Thyroid gland (tissue), 4 donors: Measurements from ENCODE around the gene CFAP58.

ENCODE experiments used
- POLR2A ChIP-seq, 2 donors: fragments of 450-650 bp; IDR thresholded peaks; one replicate each; pipeline ENCODE4 v1.6.1; 2017; ENCODE audit warnings: antibody characterized with exemption in 2 of 2, mild to moderate bottlenecking in 2 of 2, moderate library complexity in 1 of 2
- TF ChIP-seq, protein P1 (sequence below), 6 experiments: fragments of 200-600 bp in 3 of 6; fragments of 450-650 bp in 3 of 6; sonication (generic) in 3 of 6; IDR thresholded peaks; one replicate each; pipeline ENCODE4 v1.5.1; 2016 to 2019; ENCODE audit warnings: antibody characterized with exemption in 6 of 6, mild to moderate bottlenecking in 2 of 6, inconsistent platforms in 1 of 6, moderate library complexity in 1 of 6

DNA sequence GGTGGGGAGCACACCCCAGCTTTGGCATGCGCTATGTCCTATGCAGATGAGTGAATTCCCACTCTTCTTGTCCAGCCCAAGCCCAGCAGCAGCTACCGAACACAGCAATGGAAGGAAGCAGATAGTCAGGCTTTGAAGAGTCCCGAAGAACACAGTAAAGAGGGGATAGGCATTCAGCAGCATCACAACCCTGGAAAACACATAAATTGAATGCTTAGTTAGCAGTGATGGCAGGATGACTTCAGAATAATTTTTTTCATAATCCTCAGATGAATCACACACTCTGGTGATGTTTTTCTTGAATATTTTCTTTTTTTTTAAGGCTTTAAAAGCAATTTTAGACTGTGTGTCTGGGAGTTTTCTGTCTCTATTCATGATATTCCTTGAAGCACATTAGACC lies 95.8 kb downstream of the CFAP58 start:
- TF ChIP-seq, protein P1, sequence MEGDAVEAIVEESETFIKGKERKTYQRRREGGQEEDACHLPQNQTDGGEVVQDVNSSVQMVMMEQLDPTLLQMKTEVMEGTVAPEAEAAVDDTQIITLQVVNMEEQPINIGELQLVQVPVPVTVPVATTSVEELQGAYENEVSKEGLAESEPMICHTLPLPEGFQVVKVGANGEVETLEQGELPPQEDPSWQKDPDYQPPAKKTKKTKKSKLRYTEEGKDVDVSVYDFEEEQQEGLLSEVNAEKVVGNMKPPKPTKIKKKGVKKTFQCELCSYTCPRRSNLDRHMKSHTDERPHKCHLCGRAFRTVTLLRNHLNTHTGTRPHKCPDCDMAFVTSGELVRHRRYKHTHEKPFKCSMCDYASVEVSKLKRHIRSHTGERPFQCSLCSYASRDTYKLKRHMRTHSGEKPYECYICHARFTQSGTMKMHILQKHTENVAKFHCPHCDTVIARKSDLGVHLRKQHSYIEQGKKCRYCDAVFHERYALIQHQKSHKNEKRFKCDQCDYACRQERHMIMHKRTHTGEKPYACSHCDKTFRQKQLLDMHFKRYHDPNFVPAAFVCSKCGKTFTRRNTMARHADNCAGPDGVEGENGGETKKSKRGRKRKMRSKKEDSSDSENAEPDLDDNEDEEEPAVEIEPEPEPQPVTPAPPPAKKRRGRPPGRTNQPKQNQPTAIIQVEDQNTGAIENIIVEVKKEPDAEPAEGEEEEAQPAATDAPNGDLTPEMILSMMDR (IDR thresholded peaks at IDR 0.05): no peak
- TF ChIP-seq POLR2A (IDR thresholded peaks at IDR 0.05): no peak
